GM21447 (cell line): ENCODE data around the gene SEMA4F.

Experiments used
- ATAC-seq: cut with Tn5 transposase; IDR thresholded peaks from one replicate; pipeline ENCODE4 v1.9.1; 2021; ENCODE audit not compliant: unreplicated experiment

Gene SEMA4F

DNA sequence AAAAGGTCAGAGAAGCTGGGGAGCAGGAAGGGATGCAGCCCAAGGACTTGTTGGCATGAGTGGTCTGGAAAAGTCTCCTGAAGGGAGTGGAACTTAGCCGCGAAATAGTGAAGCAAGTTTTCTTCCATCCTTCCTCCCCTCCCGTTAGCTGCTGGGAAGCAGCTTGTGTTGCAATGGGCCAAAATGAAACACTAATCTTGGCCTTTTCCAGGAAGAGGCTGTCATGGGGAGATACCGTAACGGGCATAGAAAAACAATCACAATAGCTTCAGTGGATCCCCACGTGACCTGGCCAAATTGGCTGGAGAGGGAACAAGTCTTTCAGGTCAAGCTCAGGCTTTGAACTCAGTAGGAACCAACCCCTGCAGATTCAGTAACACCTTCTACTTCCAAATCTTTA, 49.3 kb downstream of the SEMA4F start:
- no peak for ATAC-seq

- ATAC-seq: no peak
These were observed 50.2 kb downstream of the SEMA4F start for GRCh38 chr2:74704216-74704615.

DNA sequence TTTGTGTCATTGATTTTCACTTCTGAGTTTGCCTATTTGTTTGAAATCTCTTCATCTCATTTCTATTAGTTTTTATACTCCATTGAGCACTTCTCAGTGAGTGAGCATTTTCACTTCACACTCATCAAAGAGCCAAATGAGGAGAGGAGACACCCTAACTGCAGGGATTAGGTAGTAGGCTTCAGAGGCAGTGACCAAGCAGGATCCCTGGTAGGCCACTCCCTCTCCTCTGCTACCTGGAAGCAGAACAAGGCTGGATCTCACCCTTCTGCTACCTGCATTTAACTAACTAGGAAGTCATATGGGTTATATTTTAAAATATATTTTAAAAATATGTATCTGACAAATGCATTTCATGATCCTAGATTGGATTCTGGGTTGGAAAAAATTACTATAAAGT, 52.7 kb downstream of the SEMA4F start:
- ATAC-seq: no peak

DNA sequence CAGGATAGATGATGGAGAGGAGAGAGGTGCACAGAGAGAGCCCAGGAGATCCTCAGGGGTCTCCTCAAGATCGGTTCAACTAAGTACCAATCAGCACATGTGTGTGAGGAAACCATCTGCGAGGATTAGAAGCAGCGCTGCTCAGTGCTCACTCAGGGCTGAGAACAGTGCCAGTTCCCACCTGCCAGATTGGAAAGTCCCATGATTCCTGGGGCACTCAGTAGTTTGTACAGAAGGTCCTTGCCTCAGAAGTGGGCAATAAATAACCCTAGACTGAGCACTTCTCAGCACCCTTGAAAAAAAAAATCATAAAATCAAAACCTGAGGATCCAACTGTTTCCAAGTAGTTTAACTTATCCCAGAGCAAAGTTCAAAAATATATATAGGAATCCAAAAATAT, 53.8 kb downstream of the SEMA4F start:
- no peak for ATAC-seq

- no peak for ATAC-seq
These were observed 54.2 kb downstream of the SEMA4F start for GRCh38 chr2:74708296-74708695.

- ATAC-seq: no peak
These were observed 54.8 kb downstream of the SEMA4F start for GRCh38 chr2:74708883-74709282.

GRCh38 chr2:74712223-74713053, 58.4 kb downstream of the SEMA4F start:
- no peak for ATAC-seq

GRCh38 chr2:74714691-74715080, 60.6 kb downstream of the SEMA4F start:
- ATAC-seq: no peak

DNA sequence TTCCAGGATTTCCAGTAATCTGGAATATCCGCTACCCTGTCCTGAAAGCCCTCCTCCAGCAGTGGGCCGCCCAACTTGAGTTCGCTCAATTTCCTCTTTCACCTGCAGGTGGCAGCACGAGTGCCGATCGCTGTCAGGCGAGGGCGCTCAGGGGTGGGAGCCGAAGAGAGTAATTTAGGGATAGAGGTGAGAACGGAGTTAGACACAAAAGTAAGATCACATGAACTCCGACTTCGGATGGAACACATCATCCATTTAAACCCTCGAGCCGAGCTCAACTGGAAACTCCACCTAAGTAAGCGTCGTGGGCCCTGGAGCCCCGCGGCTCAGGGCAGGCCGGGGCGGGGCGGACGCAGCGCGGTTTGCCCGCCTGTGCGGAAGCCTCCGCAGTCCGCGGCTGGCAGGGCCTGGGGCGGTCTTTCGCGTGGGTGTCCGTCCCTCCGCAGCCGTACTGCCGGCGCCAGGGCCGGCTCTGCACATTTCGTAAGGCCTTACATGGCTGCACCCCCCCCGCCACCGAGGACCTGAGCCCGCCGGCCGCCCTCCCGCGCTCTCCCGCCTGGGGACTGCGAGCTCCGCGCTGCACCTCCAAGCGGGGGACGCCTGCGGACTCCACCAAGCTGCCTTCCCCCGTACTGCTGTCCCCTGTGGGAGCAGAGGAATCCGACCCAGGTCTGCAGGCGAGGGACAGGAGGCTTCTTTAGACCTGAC, 61.2 kb downstream of the SEMA4F start:
- ATAC-seq: peak; percentile 92

GRCh38 chr2:74715880-74716279, 61.8 kb downstream of the SEMA4F start:
- no peak for ATAC-seq

GRCh38 chr2:74719066-74719465, 65.0 kb downstream of the SEMA4F start:
- ATAC-seq: no peak

- no peak for ATAC-seq
These were observed 67.3 kb downstream of the SEMA4F start for GRCh38 chr2:74721316-74721715.

DNA sequence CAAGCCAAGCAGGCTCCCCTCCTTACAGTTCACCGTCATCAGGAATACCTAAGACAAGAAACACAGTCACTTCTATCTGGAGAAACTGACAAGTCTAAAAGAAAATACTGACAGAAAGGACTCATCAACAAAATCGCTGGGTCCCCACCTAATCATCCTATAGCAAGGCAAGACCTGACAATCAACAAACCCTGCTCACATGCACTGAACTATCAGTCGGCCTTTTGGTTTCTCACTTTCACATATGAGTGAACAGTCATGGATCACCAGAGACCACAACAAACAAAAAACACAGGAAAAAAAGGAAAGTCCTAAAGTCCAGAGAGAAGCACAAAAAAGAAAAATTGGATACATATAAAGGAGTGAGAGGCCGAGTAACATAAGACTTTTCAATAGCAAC, 70.4 kb downstream of the SEMA4F start:
- no peak for ATAC-seq

GRCh38 chr2:74725287-74725686, 71.2 kb downstream of the SEMA4F start:
- no peak for ATAC-seq

DNA sequence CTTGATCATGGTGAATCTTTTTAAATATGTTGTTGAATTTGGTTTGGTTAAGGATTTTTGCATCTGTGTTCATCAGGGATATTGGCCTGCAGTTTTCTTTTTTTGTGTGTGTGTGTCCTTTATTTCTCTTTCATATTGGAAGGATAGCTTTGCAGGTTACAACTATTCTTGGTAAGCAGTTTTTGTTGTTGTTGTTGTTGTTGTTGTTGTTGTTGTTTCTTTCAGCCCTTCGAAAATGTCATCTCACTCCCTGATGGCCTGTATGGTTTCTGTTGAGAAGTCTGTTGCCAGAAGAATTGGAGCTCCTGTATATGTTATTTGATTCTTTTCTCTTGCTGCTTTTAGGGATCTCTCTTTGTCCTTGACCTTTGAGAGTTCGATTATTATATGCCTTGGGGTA, 74.8 kb downstream of the SEMA4F start:
- no peak for ATAC-seq

- no peak for ATAC-seq
These were observed 76.5 kb downstream of the SEMA4F start for GRCh38 chr2:74730530-74730929.
